HG03103 (cell line): ENCODE measurements around the gene TPGS1.
A peak's percentile ranks its signal among the peaks of the same experiment; 100 is the strongest.

Experiments
- ATAC-seq: cut with Tn5 transposase; IDR thresholded peaks from one replicate; pipeline ENCODE4 v1.9.1; 2021; ENCODE audit warnings: low read depth; ENCODE audit not compliant: unreplicated experiment

Gene TPGS1

DNA sequence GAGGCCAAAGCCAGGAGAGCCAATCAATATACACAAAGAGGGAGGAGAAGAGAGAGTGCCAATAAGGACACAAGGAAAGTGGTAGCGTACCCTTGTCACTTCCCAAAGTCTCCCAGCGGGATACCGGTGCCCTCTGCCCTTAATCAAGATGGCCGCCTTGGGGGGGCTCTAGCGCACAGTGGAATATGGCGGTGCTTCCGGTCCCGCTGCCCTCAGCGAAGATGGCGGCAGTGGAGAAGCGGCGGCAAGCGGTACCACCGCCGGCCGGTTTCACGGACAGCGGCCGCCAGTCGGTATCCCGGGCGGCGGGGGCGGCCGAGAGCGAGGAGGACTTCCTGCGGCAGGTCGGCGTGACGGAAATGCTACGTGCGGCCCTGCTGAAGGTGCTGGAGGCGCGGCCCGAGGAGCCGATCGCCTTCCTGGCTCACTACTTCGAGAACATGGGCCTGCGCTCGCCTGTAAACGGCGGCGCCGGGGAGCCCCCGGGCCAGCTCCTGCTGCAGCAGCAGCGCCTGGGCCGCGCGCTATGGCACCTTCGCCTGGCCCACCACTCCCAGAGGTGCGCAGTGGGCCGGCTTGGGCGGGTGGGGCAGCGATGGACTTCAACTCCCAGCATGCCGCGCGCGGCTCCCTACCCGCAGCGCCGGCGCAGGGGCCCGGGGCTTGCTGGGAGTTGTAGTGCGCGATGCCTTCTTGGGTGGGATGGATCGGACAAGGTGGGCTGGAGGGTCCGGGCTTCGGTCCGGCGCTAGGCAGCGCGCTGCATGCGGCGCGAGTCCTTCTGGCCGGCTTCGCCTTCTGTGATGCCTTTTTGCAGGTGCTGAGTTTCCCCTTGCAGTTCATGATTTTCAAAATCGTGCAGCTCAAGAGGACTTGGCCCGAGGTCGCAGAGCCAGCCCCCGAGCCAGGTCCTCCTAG lies at the start of gene TPGS1:
TSS of gene TPGS1 (plus strand) at position 212 of the 918 bp plus-strand sequence. CDS start at position 222, 10 bp downstream.
- peak; percentile 48 for ATAC-seq

GRCh38 chr19:457636-458035 lies 49.7 kb upstream of the TPGS1 start:
- ATAC-seq: no peak

- ATAC-seq: no peak
Measured at GRCh38 chr19:458091-459042, 48.9 kb upstream of the TPGS1 start.

GRCh38 chr19:459724-460511 lies 47.4 kb upstream of the TPGS1 start:
- no peak for ATAC-seq

DNA sequence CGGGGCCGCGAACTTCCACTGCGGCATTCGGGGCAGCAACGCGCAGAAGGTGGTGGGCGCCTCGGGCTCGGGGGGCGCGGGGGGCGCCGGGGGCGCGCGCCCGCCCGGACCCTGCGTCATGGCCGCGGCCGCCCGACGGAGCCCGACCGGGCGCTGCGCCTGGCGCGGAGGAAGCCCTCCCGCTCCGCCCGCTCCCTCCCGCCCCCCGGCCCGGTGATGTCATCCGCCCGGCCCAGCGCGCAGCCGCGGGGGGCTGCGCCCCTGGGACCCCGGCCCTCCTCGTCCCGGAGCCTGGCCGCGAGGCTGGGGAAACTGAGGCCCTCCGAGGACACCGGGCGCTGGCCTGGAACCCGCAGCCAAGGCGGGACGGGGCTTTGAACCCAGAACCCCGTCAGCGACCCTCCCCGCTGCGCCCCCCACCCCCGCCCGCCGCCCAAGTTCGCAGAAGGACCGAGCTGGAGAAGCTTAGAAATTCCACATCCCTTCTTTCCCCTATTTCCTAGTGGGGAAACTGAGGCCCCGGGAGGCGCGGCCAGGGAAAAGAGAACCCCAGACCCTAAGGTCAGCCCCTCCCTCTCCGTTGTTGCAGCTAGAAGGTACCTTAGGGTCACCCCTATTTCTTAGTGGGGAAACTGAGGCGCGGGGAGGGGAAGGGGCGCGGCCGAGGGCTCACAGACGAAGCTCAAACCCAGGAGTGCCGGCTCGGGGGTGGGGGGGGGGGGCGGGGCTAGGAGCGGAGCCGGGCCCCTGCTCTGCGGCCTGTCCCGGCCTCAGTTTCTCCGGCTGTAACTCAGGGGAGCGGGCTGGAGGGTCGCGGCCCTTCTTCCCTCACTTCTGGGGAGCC lies 46.2 kb upstream of the TPGS1 start, which contains the start of gene SHC2:
TSS of gene SHC2 (minus strand) at position 157 of the 844 bp plus-strand sequence. CDS start at position 120, 37 bp downstream.
- ATAC-seq: no peak

DNA sequence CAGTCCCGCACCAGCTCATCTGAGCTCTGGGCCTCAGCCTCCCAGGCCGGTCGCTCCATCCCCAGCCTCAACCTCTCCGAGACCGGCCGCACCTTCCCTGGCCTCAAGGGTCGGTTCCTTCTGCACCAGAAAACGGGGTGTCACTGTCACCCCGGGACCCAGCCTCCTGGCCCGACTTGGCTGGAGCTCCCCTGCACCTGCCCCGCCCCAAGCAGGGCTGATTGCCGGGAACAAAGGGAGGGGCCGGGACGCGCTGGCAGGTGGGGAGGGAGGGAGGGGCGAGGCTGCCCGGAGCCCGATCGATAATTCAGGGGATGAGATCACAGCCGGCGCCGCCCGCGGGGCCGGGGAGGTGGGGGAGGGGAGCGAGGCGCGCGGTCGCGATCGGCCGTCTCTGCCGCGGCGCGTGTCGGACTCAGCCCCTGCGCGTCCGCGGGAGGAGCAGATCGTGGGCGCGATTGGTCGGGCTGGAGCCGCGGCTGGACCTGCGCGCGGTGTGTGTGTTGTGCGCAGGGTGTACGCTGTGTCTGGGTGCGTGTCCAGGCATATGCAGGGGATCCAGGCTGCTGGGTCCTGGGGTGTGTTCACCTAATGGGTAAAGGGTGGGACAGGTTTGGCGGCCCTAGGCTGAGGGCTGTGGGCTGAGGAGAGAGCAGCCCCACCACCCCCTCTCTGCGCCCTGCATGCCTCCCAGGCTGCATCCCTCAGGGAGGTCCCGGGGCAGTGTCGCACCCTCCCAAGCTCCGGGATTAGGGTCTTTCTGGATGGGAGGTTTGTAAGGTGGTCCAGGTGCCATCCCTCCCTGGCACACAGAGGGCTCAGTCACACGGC lies 45.4 kb upstream of the TPGS1 start:
- no peak for ATAC-seq

GRCh38 chr19:463483-464207 lies 43.7 kb upstream of the TPGS1 start:
- ATAC-seq: no peak

DNA sequence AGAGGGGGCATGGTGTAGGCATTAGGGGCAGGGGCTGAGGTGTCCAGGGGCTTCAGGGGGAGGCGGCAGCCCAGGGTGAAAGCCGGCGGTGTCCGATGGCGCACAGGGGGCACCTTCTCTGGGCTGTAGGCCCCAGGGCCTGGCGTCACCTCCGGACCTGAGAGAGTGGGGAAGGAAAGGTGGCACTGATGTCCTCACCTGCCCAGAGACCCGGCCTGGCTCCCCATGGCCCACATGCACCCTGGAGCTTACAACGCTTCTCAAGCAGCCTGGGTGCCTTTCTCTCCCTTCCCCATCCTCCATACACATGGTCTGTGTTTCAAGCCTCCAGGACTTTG lies 43.1 kb upstream of the TPGS1 start:
- no peak for ATAC-seq

GRCh38 chr19:465056-465816 lies 42.1 kb upstream of the TPGS1 start:
- ATAC-seq: no peak

GRCh38 chr19:467554-467953 lies 39.7 kb upstream of the TPGS1 start:
- no peak for ATAC-seq

DNA sequence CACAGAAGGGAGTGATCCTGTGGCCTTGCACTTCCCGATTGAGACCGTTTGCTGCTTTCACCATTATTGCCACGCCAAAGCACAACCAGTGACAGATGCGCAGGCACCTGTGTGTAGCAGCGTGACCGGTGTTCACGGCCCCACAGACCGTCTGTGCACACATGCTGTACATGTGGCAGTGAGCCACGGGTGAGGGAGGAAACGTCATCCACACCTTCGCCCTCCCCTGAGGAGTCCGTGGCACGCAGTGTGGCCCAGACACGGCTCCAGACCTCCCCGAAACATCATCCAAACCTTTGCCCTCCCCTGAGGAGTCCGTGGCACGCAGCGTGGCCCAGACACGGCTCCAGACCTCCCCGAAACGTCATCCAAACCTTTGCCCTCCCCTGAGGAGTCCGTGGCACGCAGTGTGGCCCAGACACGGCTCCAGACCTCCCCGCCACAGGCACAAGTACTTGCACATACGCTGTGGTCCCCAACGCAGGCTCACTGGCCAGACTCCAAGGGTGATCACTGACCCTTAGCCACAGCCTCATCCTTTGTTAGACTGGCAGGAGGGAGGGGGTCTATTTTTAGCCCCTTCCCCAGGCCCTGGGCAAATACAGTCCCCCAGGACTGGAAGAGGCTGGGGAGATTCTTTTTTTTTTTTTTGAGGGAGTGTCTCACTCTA lies 38.6 kb upstream of the TPGS1 start:
- no peak for ATAC-seq

DNA sequence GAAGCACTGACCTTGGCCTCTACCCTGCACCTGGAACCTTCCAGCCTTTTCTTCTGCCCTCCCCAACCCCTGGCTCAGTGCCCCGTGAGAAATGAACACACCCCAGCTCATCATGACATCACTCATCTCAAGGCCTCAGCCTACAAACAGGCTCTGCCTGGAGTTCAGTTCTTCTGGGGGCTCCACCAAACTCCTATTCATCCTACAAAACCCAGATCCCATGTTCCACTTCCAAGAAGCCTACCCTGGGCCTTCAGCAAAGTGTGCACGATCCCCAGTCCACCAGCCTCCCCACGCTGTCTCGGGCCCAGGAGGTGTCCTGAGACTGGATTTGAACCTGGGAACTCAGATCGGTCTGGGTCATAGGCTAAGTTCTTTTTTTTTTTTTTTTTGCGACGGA lies 37.5 kb upstream of the TPGS1 start:
- no peak for ATAC-seq

DNA sequence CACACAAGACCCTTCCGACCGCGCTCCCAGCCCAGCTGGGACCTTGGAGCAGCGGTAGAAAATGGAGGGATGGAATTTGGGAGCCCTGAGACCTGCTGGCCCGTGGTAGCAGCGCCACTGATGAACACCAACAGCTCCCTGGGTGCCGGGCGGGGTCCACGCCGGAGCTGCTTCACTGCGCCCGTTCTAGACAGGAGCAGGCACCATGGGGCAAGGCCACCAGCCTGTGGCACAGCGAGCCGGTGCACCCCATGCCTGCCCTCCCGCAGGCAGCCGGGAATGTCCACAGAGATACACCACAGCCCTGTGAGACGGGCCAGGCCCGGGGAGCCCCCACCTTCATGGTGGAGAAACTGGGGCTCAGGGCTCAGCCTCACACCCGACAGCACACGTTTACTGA lies 36.6 kb upstream of the TPGS1 start:
- ATAC-seq: no peak

DNA sequence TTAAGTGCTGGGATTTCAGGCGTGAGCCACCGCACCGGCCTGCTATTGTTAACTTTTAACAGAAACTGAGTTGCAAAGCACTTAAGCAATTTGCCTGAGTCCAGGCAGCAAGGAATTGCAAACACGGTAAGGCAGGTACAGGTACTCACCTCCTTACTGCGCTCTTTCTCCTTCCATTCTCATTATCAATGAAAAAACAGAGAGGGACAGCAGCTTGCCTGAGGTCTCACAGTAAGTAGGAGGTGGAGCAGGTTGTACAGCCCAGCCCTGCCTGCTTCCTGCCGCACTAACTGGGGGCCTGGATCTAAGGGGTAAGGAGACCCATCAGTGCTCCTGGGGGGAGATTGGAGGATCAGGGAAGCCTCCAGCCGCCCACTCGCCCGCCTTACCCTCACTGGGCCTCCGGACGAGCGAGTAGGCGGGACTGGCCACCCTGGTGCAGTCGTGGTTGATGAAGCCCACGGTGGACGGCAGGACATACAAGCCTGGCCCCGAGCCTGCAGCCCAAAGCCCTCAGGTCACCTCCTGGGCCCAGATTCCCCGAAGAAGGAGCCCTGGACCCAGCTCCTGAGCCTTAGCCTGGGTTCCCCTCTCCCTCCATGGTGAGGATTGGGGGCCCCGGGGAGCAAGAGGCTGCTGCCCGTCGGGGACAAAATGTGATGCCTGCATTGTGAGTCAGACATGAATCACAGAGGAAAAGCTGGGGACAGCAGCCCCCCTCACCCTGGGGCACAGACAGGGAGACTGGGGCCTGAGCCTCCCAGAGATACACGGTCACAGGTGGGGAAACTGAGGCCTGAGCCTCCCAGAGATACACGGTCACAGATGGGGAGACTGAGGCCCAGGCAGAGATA lies 35.1 kb upstream of the TPGS1 start:
- no peak for ATAC-seq

- no peak for ATAC-seq
Measured at GRCh38 chr19:474126-475078, 32.9 kb upstream of the TPGS1 start.
